NCI-H82 (cell line): ENCODE data around the gene PTPRZ1.

Experiments used
- DNase-seq: peaks from one replicate; lab custom pipeline; 2025; lab: John Stamatoyannopoulos, UW

Gene PTPRZ1

DNA sequence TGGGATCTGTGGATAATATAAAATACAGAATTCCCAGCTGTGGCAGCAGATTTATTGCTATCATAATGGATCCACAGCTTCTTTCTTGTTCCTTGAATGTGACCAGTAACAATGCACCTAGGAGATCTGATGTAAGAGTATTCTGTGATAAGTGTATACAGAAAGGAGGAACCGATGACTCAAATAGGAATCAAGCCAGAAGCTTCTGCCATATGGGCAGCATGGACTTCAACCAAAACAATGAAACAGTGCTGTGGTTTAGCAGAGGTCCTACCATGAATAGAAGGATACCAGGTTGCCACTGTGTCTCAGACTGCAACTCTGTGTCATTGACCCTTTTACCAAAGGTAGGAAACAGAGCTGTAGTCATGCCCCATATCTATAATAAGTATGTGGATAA lies 81.8 kb downstream of the PTPRZ1 start:
- no peak for DNase-seq

- no peak for DNase-seq
Observed at GRCh38 chr7:121957626-121958025, 84.7 kb downstream of the PTPRZ1 start.

DNA sequence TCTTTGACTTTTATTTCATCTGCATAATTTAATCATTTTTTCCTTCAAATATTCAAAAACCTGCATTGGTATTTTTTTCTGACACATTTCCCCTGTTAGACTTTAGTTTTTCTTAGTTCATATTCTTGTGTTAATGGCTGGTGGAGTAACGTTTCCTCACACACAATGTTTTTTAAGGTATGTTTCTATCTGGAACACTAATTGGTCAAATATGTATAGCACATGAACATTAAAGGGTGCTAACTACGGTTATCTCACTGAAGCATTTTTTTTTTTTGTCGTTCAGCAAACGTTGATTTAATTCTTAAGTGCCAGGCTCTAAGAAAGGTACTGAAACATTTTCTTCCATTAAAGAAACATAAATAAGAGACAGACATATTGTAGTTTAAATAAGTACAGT lies 87.7 kb downstream of the PTPRZ1 start:
- DNase-seq: no peak

GRCh38 chr7:121961089-121961867 lies 88.3 kb downstream of the PTPRZ1 start:
- peak; percentile 37 for DNase-seq

DNA sequence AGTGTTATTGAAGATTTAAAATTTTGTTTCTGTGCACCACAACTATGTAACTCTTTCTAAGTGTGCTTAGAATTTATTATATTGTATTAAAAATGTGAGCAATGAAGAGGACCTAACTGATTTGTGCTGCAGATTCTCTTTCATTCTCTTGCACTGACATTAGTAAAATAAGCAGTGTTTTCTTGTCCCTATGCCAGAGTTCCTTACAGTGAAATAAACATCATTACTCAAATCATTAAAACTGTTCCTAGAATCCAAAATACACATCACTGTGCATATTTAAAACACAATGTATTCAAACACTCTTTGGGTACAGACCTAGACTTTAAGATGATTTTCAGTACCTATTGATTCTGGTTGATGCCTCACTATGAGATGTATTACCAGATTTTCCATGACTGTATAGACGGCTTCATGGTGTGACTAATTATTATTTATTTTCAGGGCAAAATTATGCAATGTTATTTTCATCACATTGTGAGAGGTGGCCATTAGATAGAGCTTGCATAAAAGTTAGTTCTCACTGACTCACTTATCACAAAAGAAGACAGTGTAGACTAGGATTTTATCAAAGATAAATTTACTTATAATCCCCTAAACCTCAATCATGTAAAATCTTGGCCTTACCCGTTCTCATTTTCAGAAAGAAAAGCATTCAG lies 93.4 kb downstream of the PTPRZ1 start:
- DNase-seq: no peak

DNA sequence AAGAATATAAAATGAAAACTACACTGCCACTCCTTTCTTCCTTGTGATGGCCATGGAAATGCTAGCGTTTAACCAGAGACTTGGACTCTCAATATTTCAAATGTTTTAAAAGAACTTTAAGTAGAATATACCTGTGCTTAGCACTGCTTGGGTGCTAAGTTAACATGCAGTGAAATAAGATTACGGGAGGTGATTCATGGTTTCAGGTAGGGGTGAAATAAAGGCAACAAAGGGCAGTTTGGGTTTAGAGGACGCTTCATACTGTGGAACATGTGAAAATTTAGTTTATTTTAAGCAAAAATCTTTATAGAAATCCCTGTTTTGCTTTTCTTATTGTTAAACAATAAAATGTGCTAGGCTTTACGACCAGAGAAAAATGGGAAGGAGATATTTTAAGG lies 94.0 kb downstream of the PTPRZ1 start:
- no peak for DNase-seq

DNA sequence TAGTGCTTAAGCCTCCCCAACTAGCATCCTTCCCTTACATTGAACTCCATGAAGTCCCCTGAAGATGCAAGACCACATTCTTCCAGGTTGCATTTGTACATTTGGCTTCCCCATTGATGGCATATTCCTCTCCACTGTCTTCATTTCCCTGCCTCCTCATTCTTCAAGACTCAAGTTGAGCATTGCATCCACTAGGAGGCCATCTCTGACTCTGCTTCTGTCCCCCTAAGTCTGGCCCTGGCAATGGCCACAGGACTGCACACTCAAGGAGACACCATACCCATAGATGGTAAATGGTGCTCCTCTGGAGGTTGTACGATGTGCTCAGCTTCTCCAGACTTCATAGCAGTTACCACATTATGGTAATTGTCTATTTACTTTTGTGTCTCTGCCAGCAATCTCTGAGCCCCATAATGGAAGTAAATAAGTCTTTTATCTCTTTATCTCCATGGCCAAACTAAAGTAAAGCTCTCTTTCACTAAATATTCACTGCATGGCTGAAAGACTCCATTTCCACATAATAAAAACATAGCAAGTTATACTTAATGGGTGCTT lies 112.6 kb downstream of the PTPRZ1 start:
- DNase-seq: peak; percentile 16

DNA sequence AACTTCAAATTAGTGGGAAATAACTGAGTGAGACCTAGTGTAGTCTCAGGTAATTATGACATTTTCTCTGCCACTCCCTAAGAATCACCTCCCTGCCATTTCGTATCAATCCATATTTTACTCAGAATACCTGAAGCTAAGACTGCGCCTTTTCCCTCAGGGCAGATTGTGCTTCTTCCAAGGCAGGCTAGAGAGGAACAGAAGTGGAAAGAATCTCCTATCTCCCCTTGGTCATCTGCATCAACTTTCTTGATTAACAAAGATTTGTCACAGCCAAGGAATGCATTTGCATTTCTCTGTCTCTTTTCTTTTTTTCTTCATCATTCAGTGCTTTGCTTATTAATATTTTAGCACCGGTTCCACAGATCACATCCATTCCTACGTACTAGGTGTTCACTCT lies 119.1 kb downstream of the PTPRZ1 start:
- no peak for DNase-seq

DNA sequence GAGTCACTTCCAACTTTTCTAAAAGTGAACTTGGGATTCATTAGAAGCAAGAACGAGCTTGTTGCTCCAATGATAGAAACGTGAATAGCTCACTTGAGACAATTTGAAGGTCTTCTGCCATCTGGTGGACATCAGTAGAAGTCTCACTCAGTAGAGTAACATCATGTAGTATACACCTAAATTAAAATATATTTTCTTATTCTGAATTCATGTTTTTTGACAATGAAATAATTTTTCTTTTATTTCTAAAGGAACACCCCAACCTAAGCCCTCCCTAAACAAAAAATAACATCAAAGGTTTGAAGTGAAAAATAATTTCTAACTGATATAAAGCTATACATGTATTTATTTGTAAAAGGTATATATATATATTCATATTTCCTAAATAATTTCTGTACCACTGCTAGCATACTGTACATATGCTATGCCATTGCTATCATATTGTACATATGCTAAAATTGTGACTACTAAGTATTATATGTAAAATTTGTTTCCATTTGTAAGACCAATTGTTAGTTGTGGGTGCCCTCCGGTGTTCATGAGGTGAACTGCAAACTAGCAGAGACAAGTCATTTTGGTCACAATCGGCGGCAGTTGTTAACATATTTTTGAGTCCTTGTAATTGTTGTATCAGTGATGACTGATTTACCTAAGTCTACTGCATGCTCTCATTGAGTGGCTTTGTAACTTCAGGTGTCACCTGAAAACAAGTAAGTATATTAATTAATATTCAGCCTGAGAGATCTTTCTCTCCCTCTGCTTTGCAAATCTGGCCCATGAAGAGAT lies 121.9 kb downstream of the PTPRZ1 start:
- peak; percentile 83 for DNase-seq

DNA sequence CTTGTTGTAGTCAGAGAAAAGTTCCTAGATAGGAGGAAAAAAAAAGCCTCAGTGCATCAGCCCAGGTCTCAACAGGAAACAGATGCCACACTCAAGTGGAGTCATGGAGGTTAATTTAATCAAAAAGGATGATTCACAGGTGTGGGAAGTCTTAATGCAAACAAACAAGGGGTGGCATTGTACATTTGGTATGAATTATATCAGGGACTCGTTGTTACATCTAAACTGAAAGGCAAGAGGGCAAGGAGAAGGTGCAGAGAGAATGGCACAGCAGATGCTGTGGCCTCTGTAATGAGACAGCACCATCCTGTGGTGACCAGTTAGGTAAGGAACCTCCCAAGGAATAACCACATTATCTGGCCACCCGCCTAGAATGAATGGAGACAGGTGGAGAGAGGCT lies 133.7 kb downstream of the PTPRZ1 start:
- DNase-seq: peak; percentile 60

- DNase-seq: no peak
Observed at GRCh38 chr7:122010116-122010515, 137.2 kb downstream of the PTPRZ1 start.

DNA sequence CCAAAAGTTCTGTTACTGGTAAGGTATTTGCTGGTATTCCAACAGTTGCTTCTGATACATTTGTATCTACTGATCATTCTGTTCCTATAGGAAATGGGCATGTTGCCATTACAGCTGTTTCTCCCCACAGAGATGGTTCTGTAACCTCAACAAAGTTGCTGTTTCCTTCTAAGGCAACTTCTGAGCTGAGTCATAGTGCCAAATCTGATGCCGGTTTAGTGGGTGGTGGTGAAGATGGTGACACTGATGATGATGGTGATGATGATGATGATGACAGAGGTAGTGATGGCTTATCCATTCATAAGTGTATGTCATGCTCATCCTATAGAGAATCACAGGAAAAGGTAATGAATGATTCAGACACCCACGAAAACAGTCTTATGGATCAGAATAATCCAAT lies 140.1 kb downstream of the PTPRZ1 start:
- DNase-seq: no peak

DNA sequence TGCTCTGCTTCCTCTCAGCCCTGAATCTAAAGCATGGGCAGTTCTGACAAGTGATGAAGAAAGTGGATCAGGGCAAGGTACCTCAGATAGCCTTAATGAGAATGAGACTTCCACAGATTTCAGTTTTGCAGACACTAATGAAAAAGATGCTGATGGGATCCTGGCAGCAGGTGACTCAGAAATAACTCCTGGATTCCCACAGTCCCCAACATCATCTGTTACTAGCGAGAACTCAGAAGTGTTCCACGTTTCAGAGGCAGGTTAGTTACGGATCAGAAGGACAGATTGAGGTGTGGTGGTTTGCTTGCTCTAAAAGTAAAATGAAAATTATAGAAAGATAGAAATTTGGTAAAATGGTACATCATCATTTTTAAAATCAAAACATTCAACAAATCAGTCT lies 140.7 kb downstream of the PTPRZ1 start:
- no peak for DNase-seq

DNA sequence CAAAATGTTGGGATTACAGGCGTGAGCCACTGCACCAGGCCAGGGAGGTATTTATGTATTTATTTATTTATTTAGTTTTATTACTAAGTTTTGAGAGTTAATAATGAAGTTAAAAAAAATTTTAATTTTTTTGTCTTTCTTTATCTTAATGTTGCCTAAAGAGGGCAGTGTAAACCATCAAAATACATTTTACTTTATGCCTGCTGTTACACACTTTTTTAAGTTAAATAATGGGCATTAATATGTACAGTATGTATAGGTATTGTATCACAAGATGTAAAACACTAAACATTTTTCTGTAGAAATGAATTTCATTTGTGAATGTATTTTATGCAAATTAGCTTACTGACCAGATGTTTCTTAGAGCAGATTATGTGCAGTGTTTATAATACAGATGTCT lies 141.7 kb downstream of the PTPRZ1 start:
- DNase-seq: peak; percentile 16

- DNase-seq: no peak
Observed at GRCh38 chr7:122018032-122018431, 145.1 kb downstream of the PTPRZ1 start.

DNA sequence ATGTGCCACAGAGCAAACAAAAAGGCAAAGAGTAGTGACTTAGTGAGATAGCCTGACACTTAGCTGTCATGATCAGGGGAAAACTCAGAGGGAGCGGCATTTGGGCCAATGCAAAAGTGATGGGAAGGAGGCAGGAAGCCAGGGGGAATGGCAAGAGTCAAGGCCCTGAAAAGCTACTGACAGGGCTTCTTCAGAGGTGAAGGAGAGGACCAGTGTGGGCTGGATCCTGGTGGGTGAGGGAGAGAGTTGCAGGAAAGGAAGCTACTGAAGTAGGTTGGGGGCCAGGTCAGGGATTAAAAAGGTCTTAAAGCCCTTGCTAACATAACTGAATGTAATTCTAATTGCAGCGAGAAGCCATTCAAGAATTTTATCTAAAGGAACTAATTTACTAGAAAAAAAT lies 154.1 kb downstream of the PTPRZ1 start:
- DNase-seq: peak; percentile 23

DNA sequence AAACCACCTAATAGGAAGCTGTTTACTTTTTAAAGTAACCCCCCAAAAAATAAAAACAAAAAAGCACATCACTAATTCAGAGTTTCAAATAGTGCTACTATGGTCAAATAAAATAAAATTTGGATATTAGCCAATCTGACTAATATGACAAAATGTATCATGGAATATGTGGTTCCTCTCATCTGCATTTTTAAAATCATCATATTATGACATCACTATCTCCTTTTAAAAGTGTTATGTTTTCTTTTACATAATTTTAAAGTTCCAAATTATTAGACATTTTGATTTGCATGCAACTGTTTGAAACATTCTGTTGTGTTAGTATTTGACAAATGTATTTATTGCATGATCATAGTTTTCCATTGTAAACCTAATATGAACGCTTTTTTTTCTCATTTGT lies 160.7 kb downstream of the PTPRZ1 start:
- no peak for DNase-seq

DNA sequence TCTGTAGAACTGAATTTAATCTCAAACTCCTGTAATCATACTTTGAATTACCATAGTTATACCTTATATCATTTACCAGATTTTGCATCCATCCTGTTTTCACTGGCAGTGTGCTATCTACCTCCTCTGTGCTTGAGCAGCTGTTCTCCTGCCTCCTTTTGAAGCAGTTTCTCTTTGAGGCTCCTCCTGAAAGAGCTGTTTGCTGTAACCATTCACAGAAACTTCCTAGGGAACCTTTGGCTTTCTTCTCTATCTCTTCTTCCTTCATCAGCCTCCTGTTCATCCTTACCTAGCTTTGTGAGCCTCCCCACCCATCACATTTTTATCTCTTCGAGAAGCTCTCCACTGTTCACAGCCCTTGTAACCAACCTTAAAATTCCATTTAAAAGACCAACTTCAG lies 162.9 kb downstream of the PTPRZ1 start:
- no peak for DNase-seq

DNA sequence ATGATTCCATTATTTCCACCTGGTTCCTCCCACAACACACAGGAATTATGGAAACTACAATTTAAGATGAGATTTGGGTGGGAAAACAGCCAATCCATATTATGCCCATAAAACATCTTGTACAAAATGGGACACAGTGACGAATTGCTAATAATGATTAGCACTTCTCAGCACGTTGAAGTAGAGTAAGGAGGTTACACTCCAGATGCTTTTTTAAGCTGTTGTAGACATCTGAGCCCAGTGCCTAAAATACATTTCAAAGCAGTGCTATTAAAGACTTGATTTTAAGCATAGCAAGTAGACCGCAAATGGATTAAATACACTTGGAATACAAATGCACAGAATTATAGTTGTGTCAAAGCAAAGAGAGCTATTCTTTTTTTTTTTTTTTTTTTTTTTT lies 165.2 kb downstream of the PTPRZ1 start:
- DNase-seq: peak; percentile 4

GRCh38 chr7:122038904-122039303 lies 165.9 kb downstream of the PTPRZ1 start:
- no peak for DNase-seq

DNA sequence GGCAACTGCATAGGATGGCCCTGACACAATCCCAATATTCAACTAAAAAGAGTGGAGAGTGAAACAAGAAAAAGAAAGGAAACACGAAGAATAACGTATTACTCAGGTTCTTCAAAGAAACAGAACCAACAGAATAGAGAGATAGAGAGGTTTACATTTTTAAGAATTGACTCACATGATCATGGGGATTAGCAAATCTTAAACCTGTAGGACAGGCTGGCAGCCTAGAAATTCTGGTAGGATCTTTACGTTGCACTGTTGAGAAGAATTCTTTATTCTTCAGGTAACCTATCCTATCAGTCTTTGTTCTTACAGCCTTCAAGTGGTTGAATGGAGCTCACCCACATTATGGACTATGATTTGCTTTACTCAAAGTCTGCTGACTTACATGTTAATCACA lies 167.2 kb downstream of the PTPRZ1 start:
- no peak for DNase-seq

- DNase-seq: no peak
Observed at GRCh38 chr7:122046402-122046801, 173.4 kb downstream of the PTPRZ1 start.

- DNase-seq: no peak
Observed at GRCh38 chr7:122054393-122054792, 181.4 kb downstream of the PTPRZ1 start.
